DND-41 (cell line): Measurements from ENCODE around the gene LTBP1.

Experiments used
- ATAC-seq: fragments of 200-7000 bp; cut with Tn5 transposase; 3 replicates; pipeline ENCODE4 v1.9.1; 2021; ENCODE audit warnings: low read depth; ENCODE audit not compliant: insufficient read depth
- DNase-seq: peaks from one replicate; pipeline ENCODE4 v3.0.0-alpha.2; 2020
- H2AFZ ChIP-seq: 2 replicates; pipeline ENCODE4 v1.6.0; 2012; ENCODE audit warnings: low read depth, low read length
- H3K27ac ChIP-seq: 2 replicates; pipeline ENCODE4 v1.5.1; 2012; ENCODE audit warnings: low read length, inconsistent platforms
- H3K27me3 ChIP-seq: fragments of 200-600 bp; sonication (generic); 2 replicates; pipeline ENCODE4 v1.6.0; 2012; ENCODE audit warnings: low read length, mild to moderate bottlenecking, inconsistent platforms; ENCODE audit not compliant: insufficient read depth, poor library complexity
- H3K36me3 ChIP-seq: 2 replicates; pipeline ENCODE4 v1.5.1; 2012; ENCODE audit warnings: low read length, inconsistent platforms; ENCODE audit not compliant: insufficient read depth
- H3K4me1 ChIP-seq: 2 replicates; pipeline ENCODE4 v1.5.1; 2012; ENCODE audit warnings: mild to moderate bottlenecking, low read length; ENCODE audit not compliant: insufficient read depth
- H3K4me2 ChIP-seq: 2 replicates; pipeline ENCODE4 v1.6.0; 2012; ENCODE audit warnings: mild to moderate bottlenecking, moderate library complexity, low read length, inconsistent platforms; ENCODE audit not compliant: insufficient read depth
- H3K4me3 ChIP-seq, 2 experiments: fragments of 200-600 bp in 1 of 2; shearing (Covaris generic) in 1 of 2; 2 replicates each; pipeline ENCODE4 v1.5.1; 2012 to 2016; ENCODE audit warnings: inconsistent platforms in 2 of 2, low read length in 2 of 2, mild to moderate bottlenecking in 2 of 2, low read depth in 1 of 2, moderate library complexity in 1 of 2
- H3K79me2 ChIP-seq: 2 replicates; pipeline ENCODE4 v1.6.0; 2012; ENCODE audit warnings: low read length, inconsistent platforms; ENCODE audit not compliant: insufficient read depth
- H3K9ac ChIP-seq: 2 replicates; pipeline ENCODE4 v1.6.0; 2012; ENCODE audit warnings: low read depth, mild to moderate bottlenecking, inconsistent platforms, low read length, moderate library complexity
- H3K9me3 ChIP-seq: 2 replicates; pipeline ENCODE4 v1.5.1; 2012; ENCODE audit warnings: low read length, moderate library complexity, mild to moderate bottlenecking, inconsistent platforms; ENCODE audit not compliant: insufficient read depth, severe bottlenecking
- H4K20me1 ChIP-seq: 2 replicates; pipeline ENCODE4 v1.6.0; 2012; ENCODE audit warnings: low read length; ENCODE audit not compliant: insufficient read depth
- CTCF ChIP-seq: IDR thresholded peaks from 2 replicates; pipeline ENCODE4 v1.5.1; 2012; ENCODE audit warnings: borderline replicate concordance, low read length, moderate library complexity, mild to moderate bottlenecking; ENCODE audit not compliant: poor library complexity, severe bottlenecking; ENCODE audit errors: extremely low read depth
- EZH2 ChIP-seq: IDR thresholded peaks from 3 replicates; pipeline ENCODE4 v1.6.1; 2012; ENCODE audit warnings: borderline replicate concordance, low read depth, mild to moderate bottlenecking, moderate library complexity, low read length, inconsistent platforms; ENCODE audit not compliant: severe bottlenecking

Gene LTBP1

DNA sequence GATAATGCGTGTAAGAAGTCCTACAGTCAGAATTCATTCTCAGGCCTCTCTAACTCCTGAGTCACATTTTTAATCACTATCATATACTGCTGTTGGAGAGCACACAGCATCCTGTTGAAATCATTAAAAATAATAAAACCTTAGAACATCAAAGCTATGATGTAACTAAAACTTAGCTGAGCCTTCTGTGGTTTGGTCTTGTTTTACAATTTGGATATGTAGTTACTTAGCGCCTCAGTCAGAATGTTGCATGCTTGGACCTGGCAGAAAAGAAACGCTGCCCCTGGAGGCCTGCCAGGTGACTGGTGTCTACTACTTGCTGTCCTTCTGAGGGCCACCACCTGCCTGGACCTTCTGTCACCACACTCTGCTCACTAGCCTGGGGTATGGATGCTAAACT lies 268.5 kb downstream of the LTBP1 start:
- Histone ChIP-seq H3K4me2 (no peak overlapping the region), H3K4me1 (peaks cover 8% of the 10 kb centered on the region), H3K79me2 (no peaks in the 10 kb centered on the region), H3K27ac (no peak overlapping the region), H3K9me3 (no peaks in the 10 kb centered on the region), H4K20me1 (no peaks in the 10 kb centered on the region), H2AFZ (no peak overlapping the region), H3K9ac (no peak overlapping the region), H3K36me3 (no peaks in the 10 kb centered on the region), H3K4me3 (no peak overlapping the region), H3K27me3 (no peaks in the 10 kb centered on the region)
- DNase-seq (no peak), ATAC-seq (no peak)
- TF ChIP-seq CTCF: peak; percentile 28
- TF ChIP-seq EZH2: no peak

- Histone ChIP-seq H4K20me1 (no peaks in the 10 kb centered on the region), H3K27me3 (no peaks in the 10 kb centered on the region), H3K79me2 (no peaks in the 10 kb centered on the region), H3K36me3 (no peaks in the 10 kb centered on the region), H3K27ac (no peak overlapping the region), H3K4me3 (no peak overlapping the region), H3K9me3 (no peaks in the 10 kb centered on the region), H2AFZ (no peak overlapping the region), H3K9ac (no peak overlapping the region), H3K4me1 (peaks cover 15% of the 10 kb centered on the region), H3K4me2 (no peak overlapping the region)
- ATAC-seq: no peak
- DNase-seq: no peak
- no peak for TF ChIP-seq EZH2
- TF ChIP-seq CTCF: no peak
Observed at GRCh38 chr2:33215983-33216382, 269.2 kb downstream of the LTBP1 start.

- TF ChIP-seq CTCF (no peak), EZH2 (no peak)
- Histone ChIP-seq H3K9me3 (no peaks in the 10 kb centered on the region), H3K27me3 (no peaks in the 10 kb centered on the region), H3K27ac (no peak overlapping the region), H4K20me1 (no peaks in the 10 kb centered on the region), H3K9ac (no peak overlapping the region), H3K36me3 (no peaks in the 10 kb centered on the region), H3K4me2 (no peak overlapping the region), H3K79me2 (no peaks in the 10 kb centered on the region), H2AFZ (no peak overlapping the region), H3K4me1 (peaks cover 19% of the 10 kb centered on the region), H3K4me3 (no peak overlapping the region)
- DNase-seq (no peak), ATAC-seq (no peak)
Observed at GRCh38 chr2:33216508-33217182, 269.9 kb downstream of the LTBP1 start.
